Astrocyte of the spinal cord (primary cell): Measurements from ENCODE around the gene WDR1.

Experiments
- DNase-seq: peaks from one replicate; pipeline ENCODE4 v3.0.0; 2011; ENCODE audit warnings: low read depth, low spot score
- H3K4me3 ChIP-seq: 2 replicates; pipeline ENCODE4 v1.5.1; 2011; ENCODE audit warnings: low read depth, mild to moderate bottlenecking, low read length, moderate library complexity
- CTCF ChIP-seq: IDR thresholded peaks from 2 replicates; pipeline ENCODE4 v1.5.1; 2012; ENCODE audit warnings: low read depth, mild to moderate bottlenecking, low read length, inconsistent platforms
- in situ Hi-C: cut with HindIII; loops from 2 replicates; pipeline ENCODE4 v1.10.0; 2017; ENCODE audit warnings: low sequenced_read_pairs

WDR1 gene

GRCh38 chr4:10151182-10151581, 34.6 kb upstream of the WDR1 start:
- TF ChIP-seq CTCF, result no peak
- no peak overlapping the region for H3K4me3 ChIP-seq
- in situ Hi-C loops, result loop anchor here (25.0 kb wide), 1 partner anchor 386 kb away; no protein-coding TSS in a partner anchor
- no peak for DNase-seq

- in situ Hi-C loops, result no loop called here
- no peak for DNase-seq
- no peak for TF ChIP-seq CTCF
- H3K4me3 ChIP-seq, result no peak overlapping the region
Observed at GRCh38 chr4:10144966-10145365, 28.4 kb upstream of the WDR1 start.

GRCh38 chr4:10144479-10144878, 27.9 kb upstream of the WDR1 start:
- DNase-seq, result no peak
- no peak overlapping the region for H3K4me3 ChIP-seq
- TF ChIP-seq CTCF, result no peak
- in situ Hi-C loops, result no loop called here

- no peak for TF ChIP-seq CTCF
- in situ Hi-C loops, result no loop called here
- H3K4me3 ChIP-seq, result no peak overlapping the region
- no peak for DNase-seq
Observed at GRCh38 chr4:10143171-10143570, 26.6 kb upstream of the WDR1 start.

- TF ChIP-seq CTCF, result no peak
- H3K4me3 ChIP-seq, result no peak overlapping the region
- DNase-seq, result no peak
- in situ Hi-C loops, result no loop called here
Observed at GRCh38 chr4:10140866-10141759, 24.5 kb upstream of the WDR1 start.

GRCh38 chr4:10139518-10139917, 22.9 kb upstream of the WDR1 start:
- H3K4me3 ChIP-seq, result no peak overlapping the region
- DNase-seq, result no peak
- in situ Hi-C loops, result no loop called here
- no peak for TF ChIP-seq CTCF
